ENCODE data around the gene CNGA3.

Gene CNGA3

GRCh38 chr2:98329549-98329948 lies 16.7 kb upstream of the CNGA3 start:
- no peak for DNase-seq (ENCODE audit: low read depth)

DNA sequence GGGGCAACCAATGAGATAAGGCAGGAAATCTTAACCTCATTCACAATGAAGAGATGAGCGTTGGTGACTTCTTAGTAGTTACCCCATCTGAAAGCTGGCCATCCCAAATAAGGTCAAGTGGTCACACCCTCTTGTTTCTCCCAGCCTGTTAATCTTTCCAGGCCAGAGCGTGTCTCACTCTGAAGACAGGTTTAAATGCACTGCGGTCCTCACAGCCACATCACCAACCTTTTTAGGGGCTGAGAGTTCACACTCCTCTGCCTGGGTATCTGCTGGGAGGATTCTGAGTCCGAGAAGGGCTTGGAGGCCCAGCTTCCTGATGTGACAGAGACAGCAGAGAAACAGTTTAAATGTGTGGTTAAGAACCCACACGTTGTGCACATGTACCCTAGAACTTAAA lies 13.3 kb upstream of the CNGA3 start:
- DNase-seq (ENCODE audit: low read depth), result no peak

- no peak for DNase-seq (ENCODE audit: low read depth)
Observed at GRCh38 chr2:98333922-98334321, 12.3 kb upstream of the CNGA3 start.

DNA sequence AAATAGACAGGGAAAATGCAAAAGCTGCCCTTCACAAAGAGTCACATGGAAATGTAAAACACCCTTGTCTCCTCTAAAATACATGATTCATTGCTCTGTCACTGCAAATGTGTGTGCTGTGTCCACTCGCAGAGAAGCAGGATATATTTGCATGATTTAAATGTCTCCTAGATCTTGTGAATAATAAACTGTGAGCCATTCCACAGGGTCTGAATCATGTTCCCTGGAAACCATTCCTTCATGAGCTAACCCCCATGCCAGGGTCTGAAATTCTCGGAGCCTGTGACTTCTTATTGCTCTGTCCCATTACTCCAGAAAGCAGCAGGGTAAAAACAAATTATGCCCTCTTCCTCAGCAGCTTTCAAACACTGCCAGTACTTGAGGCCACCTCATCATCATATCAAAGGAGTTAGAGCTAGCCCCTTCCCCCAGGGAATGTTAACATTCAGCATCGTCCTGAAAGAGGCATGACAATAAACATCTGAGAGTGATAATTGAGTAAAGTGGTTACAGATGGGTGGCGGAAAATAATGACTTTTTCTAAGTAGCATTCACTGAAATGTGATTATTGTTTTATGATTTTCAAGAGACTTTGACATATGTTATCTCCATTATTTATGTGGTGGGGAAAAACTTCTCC lies 11.7 kb upstream of the CNGA3 start:
- peak; percentile 94 for DNase-seq (ENCODE audit: low read depth)

GRCh38 chr2:98335271-98335670 lies 11.0 kb upstream of the CNGA3 start:
- DNase-seq (ENCODE audit: low read depth), result no peak

DNA sequence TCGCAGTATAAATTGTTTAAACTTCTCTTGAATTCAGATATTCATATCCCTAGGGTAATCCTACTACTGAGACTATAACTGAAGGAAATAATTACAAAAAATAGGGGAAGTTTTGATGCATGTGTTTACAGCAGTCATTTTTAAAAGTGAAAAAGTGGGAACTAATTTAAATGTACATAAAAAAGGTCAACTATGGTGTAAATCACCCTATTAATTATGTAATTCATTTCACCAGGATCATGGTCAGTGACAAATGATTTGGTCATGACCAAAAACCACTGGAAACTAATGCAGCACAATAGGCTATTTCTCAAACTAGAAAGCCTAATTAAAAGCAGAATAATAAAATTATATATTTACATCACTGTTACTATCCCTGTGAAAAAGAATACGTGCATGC lies 5.0 kb upstream of the CNGA3 start:
- DNase-seq (ENCODE audit: low read depth), result no peak

- DNase-seq (ENCODE audit: low read depth), result no peak
Observed at GRCh38 chr2:98343285-98343684, 3.0 kb upstream of the CNGA3 start.

GRCh38 chr2:98347298-98348065 lies 1.2 kb downstream of the CNGA3 start:
- DNase-seq (ENCODE audit: low read depth), result no peak

DNA sequence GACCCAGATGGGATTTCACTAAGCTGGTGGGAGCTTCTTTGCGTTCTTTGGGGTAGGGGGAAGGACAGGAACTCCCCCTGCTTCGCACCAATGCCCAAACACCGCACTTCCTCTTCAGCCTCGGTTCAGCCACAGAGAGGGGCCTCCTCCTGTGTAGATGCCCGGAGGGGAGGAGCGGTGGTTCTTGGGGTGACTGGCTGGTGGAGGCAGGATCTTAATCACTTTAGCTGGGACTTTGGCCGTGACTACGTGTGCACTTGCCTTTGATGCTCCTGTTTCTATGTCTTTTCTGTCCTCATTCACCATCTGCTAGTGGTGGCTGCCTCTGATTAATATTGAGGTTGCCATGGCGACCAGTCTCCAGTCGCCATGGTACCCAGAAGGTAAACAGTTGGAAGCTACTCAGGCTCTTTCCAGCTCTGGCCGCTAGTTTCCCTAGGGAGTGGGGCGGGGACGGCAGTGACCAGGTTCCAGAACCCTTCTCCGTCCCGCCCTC lies 1.9 kb downstream of the CNGA3 start:
- DNase-seq (ENCODE audit: low read depth), result no peak

DNA sequence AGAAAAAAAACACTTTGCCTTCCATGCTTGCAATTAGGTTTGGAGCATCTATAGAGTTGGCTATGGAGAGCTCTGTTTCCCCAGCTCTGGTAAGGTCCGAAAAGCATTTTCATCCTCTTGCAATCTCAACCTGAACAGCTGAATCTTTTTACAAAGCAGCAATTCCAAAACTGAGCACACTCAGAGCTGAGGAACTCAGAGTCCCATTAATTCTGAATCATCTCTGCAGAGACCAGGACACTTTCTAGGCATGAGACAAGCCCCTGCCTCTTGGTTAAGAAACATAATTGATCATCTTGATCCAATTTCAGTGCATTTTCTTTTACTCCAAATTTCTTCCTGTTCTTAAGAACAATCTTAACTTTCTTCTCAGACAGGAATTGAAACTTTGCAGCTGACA lies 4.2 kb downstream of the CNGA3 start:
- DNase-seq (ENCODE audit: low read depth), result no peak

- no peak for DNase-seq (ENCODE audit: low read depth)
Observed at GRCh38 chr2:98355881-98356280, 9.6 kb downstream of the CNGA3 start.

- DNase-seq (ENCODE audit: low read depth), result no peak
Observed at GRCh38 chr2:98356729-98357128, 10.5 kb downstream of the CNGA3 start.

DNA sequence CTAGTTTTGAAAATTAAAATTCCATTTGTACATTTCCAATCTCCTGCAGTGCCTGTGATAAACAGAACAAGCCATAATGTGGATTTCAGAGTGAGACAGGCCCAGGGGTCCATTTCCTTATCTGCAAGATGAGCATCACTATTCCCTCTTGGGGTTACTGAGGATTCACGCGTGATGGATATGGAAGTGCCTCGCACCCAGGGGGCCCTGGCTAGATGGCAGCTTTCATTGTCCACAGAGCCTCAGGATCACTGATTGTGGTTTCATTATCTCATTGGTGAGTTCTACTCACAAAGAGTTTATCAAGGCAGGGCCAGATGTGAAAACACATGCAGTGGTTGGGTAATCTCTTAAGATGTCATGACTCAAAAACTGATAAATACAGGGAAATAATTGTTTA lies 11.6 kb downstream of the CNGA3 start:
- no peak for DNase-seq (ENCODE audit: low read depth)

DNA sequence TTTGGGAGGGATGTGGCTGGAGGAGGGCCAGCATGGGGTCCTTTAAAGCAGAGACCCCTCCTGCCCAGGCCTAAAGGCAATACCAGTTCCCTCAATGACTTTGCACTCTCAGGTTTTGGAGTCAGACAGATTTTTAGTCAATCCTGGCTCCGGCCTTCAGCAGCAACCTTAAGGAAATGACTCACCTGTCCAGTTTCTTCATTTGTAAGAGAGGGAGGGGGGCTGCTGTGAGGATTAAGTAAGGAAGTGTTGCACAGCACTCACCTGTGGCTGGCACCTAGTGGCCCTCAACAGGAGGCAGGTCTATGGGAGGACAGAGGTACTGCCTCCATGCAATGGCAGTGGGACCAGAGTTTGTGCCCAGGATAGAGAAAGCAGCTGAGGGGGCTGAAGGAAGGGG lies 13.7 kb downstream of the CNGA3 start:
- DNase-seq (ENCODE audit: low read depth), result no peak

- no peak for DNase-seq (ENCODE audit: low read depth)
Observed at GRCh38 chr2:98367721-98368120, 21.5 kb downstream of the CNGA3 start.

DNA sequence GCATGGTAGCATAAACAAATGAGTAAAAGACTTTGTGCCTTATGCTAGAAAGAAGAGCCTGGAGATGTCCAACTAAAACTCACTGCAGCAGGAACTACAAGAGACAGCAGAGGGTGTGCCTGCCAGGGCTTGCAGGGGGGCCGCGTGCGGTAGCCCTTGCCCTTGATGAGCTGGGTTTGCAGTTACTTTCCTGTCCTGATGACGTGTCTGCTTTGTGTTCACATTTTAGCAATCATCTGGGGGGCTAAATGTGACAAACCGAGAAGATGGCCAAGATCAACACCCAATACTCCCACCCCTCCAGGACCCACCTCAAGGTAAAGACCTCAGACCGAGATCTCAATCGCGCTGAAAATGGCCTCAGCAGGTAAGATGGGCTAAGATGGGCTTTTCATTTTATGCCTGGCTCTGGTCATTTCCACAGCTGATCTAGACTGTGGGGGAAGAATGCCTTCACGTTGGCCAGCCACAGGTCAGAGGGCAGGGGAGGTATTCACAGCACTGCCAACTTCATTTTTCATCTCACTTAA lies 23.5 kb downstream of the CNGA3 start:
- no peak for DNase-seq (ENCODE audit: low read depth)

DNA sequence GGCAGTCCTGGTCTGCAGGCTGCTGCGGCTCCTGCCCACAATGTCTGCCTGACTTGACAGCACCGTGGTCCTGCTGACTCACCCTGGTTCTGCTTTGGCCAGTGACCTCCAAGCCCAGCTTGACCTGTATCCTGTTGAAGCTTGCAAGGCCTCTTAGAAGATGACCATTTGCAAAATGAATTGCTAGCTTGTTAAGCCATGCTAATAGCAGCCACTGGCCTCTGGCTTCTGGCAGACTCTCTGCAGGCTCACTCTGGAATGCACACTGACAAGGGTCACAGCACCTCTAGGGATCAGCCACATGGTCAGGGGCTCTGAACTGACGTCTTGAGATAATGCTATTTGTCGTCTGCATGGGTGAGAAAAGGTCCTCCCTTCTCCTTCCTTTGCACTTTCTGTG lies 25.9 kb downstream of the CNGA3 start:
- DNase-seq (ENCODE audit: low read depth), result no peak

GRCh38 chr2:98372579-98372978 lies 26.3 kb downstream of the CNGA3 start:
- DNase-seq (ENCODE audit: low read depth), result no peak

DNA sequence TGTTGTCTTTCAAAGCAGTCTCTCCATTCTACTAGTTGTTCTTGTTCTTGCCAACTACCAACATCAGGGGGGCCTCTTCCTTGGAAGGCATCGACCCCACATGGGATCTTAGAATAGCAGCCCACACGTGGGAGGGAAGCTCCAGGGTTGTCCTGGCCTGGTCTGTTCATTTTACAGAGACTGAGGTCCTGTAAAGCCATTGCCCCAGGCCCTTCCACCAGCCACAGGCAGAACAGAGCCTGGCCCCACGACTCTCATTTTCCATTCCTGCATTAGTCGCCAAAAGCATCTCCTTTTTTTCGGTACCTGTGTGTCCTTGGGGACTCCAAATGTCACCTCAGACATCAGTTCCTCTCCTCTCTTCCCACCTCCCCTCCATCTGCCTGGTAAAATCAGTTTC lies 28.0 kb downstream of the CNGA3 start:
- no peak for DNase-seq (ENCODE audit: low read depth)

GRCh38 chr2:98374958-98375570 lies 28.8 kb downstream of the CNGA3 start:
- DNase-seq (ENCODE audit: low read depth), result no peak

DNA sequence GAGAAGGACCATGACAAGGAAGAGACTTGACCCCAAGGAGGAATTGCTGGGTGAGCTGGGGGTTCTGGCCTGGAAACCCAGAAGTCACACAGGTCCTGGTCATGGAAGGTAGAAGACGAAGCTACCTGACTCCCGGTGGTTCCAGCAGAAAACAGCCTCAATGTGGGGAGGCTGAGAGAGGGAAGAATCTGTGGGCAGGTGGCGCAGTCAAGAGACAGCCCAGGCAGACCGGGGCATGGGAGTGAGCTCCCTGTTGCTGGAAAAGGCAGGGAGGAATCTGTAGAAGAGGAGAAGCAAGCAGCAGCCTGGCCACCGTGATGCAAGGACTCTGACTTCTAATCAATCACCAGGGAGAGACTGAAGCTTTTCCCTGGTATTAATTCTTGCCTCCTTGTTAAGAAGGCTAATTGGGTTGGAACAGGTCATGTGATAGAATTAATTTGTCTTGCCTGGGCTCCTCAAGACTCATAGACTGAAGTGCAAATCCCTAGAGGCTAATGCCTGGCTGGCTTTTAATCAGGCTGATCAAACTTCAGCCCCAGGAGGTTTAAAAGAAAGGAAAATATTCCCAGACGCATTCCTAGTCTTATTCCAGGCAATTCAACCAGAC lies 30.1 kb downstream of the CNGA3 start:
- no peak for DNase-seq (ENCODE audit: low read depth)

GRCh38 chr2:98376996-98377395 lies 30.7 kb downstream of the CNGA3 start:
- no peak for DNase-seq (ENCODE audit: low read depth)

- no peak for DNase-seq (ENCODE audit: low read depth)
Observed at GRCh38 chr2:98377544-98377943, 31.3 kb downstream of the CNGA3 start.
